Right hindlimb (tissue), 1 donor: ENCODE measurements around the gene IGSF3.
A peak's percentile ranks its signal among the peaks of the same experiment; 100 is the strongest.
"Not testable (repeated sequence)": the region's sequence is repeated elsewhere in the genome, so short reads cannot be mapped to it uniquely, and the experiment has no call there.

Experiments used
- DNase-seq: peaks from one replicate; pipeline ENCODE4 v3.0.0-alpha.2; 2018

The IGSF3 gene

GRCh38 chr1:116572771-116573430 lies 94.6 kb downstream of the IGSF3 start:
- no peak for DNase-seq

- DNase-seq: no peak
These were observed 95.4 kb downstream of the IGSF3 start for GRCh38 chr1:116572099-116572498.

- DNase-seq: peak; percentile 39
These were observed 96.2 kb downstream of the IGSF3 start for GRCh38 chr1:116571215-116571919.

GRCh38 chr1:116570358-116571214 lies 96.9 kb downstream of the IGSF3 start, which contains the start of gene CD58:
Gene CD58, minus strand, starts transcription at chr1:116571026. Its CDS starts 54 bp downstream, at chr1:116570972.
- DNase-seq: peak; percentile 92

GRCh38 chr1:116569776-116570357 lies 97.7 kb downstream of the IGSF3 start:
- no peak for DNase-seq

GRCh38 chr1:116569381-116569670 lies 98.2 kb downstream of the IGSF3 start:
- no peak for DNase-seq

- DNase-seq: no peak
These were observed 98.7 kb downstream of the IGSF3 start for GRCh38 chr1:116568662-116569380.

- no peak for DNase-seq
These were observed 99.5 kb downstream of the IGSF3 start for GRCh38 chr1:116567790-116568661.

- DNase-seq: no peak
These were observed 102.3 kb downstream of the IGSF3 start for GRCh38 chr1:116565222-116565621.

GRCh38 chr1:116564426-116564825 lies 103.1 kb downstream of the IGSF3 start:
- DNase-seq: no peak

GRCh38 chr1:116562465-116562864 lies 105.1 kb downstream of the IGSF3 start:
- not testable (repeated sequence) for DNase-seq

- DNase-seq: no peak
These were observed 106.0 kb downstream of the IGSF3 start for GRCh38 chr1:116561563-116561962.

- DNase-seq: no peak
These were observed 106.6 kb downstream of the IGSF3 start for GRCh38 chr1:116560704-116561490.

- no peak for DNase-seq
These were observed 108.2 kb downstream of the IGSF3 start for GRCh38 chr1:116559304-116559761.

GRCh38 chr1:116558571-116558970 lies 109.0 kb downstream of the IGSF3 start:
- no peak for DNase-seq

- no peak for DNase-seq
These were observed 109.4 kb downstream of the IGSF3 start for GRCh38 chr1:116558140-116558549.

GRCh38 chr1:116557323-116557878 lies 110.1 kb downstream of the IGSF3 start:
- DNase-seq: no peak

GRCh38 chr1:116556289-116557006 lies 111.1 kb downstream of the IGSF3 start:
- DNase-seq: no peak

- no peak for DNase-seq
These were observed 112.6 kb downstream of the IGSF3 start for GRCh38 chr1:116554924-116555323.
